Endometrium (tissue), 2 donors: Measurements from ENCODE around the gene RPN2.

Experiments
- FAIRE-seq: peaks from 2 replicates; lab custom pipeline; 2012; peaks lifted over from hg19 to GRCh38; lab: Jason Lieb, UNC
- donor health status: control.
- donor health status: control.

Gene RPN2

DNA sequence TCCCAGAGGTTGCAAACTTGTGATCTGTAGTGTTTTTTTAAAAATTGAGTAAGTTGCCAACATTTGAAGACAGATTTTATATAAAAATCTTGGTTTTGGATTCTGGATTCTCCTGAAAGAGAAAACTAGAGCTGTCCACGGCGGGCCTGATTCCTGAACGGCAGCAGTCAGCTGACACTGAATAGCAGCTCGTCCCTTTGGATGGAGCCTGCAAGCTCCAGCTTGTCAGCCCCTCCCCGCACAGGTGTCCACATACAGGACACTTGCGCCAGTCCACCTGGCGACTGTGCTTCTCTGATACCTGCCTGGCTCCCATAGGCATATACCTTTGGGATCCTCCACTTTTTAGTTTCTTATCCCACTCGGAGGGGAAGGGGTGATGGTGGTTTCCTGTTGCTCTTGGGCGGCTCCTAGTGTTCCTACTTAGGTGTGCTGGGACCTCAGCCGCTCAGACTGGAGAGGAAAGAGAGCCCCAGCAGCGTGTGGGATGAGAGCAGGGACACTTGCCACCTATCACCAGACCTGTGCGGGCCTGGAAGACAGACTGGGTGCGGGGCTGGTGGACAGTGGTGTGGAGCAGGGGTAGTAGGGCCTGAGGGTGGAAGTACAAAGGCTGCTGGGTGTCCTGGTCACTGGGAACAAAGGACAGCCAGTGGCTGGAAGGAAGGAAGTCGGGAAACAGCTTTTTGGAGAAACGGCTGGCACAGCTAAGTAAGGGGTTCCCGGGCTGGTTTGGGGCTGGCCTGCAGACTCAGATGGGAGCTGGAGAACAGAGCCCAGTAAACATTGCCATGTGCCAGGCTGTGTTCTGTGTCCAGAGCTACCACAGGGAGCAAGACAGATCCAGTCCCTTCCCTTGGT, 64.2 kb downstream of the RPN2 start:
- no peak for FAIRE-seq

DNA sequence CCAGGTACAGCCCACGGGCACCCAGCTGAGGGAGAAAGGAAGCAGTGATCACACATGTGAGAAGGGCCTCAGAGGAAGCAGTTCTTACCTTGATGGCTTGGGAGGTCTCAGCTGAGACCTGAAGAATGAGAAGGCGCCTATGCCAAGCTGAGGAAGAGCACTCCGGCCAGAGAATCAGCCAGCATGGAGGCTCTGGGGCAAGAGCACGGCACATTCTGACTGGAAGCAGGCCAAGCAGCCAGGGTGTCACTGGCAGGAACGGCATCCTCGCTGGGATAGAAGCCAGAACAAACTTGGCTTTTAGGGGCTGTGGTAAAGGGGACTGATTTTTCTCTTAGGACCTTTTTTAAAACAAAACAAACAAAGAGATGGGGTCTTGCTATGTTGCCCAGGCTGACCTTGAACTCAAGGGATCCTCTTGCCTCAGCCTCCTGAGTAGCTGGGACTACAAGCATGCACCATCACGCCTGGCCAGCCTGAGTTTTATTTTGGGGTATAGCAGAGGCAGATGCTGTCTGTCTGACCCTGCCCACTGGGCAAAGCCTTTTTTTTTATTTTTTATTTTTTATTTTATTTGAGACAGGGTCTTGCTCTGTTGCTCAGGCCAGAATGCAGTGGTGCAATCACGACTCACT, 64.9 kb downstream of the RPN2 start:
- FAIRE-seq = no peak

- FAIRE-seq = no peak
Observed at GRCh38 chr20:37244572-37244957, 65.4 kb downstream of the RPN2 start.

GRCh38 chr20:37245216-37246150, 66.4 kb downstream of the RPN2 start:
- FAIRE-seq = no peak

DNA sequence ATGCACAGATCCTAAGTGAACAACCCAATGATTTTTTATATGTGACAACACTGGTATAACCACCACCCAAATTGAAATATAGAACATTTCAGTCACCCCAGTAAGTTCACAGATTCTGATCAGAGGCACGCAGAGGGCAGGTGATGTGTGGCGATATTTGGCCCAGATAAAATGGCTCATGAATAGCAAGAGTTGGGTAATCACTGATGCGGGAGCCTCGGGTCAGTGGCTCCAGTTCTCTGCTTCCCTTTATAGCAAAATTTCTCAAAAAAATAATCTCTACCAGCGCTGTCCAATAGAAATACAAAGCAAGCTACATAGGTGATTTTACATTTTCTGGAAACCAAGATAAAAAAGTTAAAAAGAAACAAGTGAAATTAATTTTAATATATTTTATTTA, 67.6 kb downstream of the RPN2 start:
- FAIRE-seq = no peak

DNA sequence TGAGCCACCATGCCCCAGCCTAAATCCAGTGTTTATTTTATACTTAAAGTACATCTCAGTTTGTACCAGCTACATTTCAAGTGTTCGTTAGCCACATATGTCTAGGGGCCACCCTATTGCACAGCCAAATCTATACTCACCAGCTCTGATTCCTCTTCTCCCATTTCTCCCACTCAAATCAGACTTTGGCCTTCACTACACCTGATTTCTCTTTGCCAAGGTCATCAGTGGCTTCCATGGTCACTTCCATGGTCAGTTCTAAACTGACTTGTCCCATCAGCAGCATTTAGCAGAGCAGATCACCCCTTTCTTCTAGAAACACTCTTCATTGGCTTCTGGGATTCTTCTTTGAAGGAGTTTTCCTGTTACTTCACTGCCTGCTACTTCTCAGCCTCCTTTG, 68.4 kb downstream of the RPN2 start:
- FAIRE-seq = no peak

DNA sequence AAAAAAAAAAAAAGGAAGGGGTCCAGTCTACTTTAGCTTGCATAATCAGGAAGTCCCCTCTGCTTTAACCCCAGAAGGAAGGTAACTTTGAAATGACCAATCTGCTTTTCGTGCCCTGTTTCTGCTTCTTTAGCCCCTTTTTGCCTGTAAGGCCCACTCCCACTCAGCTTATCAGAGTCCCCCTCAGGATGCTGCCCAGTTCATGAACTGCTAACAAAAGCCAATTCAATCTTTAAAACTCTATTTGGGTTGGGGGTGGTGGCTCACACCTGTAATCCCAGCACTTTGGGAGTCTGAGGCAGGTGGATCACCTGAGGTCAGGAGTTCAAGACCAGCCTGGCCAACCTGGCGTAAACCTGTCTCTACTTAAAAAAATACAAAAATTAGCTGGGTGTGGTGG, 70.2 kb downstream of the RPN2 start:
- FAIRE-seq = no peak

GRCh38 chr20:37251825-37252477, 72.8 kb downstream of the RPN2 start:
- no peak for FAIRE-seq

GRCh38 chr20:37253087-37253486, 74.0 kb downstream of the RPN2 start:
- FAIRE-seq = no peak

DNA sequence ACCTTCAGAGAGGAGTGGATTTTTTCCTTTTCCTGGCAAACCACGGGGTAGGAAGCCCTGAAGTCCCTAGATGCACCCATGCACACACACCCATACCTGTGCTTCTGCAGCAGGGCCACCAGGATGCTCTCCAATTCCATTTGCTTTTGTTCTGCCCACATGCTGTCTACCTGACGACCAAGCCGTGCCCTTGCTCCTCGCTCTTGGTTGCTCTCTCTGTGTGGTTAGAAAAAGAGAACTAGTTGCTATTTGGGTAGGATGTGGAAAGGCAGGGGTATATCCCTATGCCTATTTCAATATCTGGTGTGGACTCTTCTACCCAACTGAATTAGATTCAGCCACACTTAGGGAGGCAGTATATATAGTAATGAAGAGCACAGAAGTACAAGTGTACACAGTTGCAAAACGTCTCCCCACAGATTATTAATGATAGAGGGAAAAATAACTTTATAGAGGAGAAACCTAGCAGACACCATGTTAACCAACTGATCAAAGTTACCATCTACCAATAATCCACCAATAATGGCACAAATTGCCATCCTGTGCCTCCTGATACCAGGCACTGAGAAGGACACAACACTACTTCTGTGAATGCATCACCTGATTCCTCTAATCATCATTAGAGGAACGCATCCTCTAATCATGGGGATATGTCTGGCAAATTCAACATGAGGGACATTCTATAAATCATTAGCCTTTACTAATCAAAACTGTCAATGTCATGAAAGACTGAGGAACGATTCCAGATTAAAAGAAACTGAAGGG, 75.2 kb downstream of the RPN2 start:
- FAIRE-seq = no peak

- FAIRE-seq = no peak
Observed at GRCh38 chr20:37256286-37256685, 77.2 kb downstream of the RPN2 start.

DNA sequence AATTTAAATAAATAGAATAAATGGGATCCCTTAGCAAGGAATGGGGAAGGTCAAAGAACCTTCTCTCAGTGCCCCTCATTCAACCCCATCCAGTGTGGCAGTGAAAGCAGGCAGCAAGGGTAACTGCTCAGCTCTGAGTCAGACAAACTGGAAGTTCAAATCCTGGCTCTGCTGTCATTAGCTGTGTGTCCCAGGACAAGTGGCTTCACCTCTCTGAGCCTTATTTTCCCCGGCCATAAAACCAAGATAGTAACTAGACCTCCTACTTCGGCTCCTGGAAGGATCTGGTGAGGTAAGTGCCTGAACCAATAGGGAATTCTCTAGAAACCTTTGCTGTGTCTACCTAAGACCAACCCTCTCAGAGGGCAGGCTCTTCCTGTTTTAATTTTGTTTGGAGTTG, 78.4 kb downstream of the RPN2 start:
- no peak for FAIRE-seq

GRCh38 chr20:37257988-37258387, 78.9 kb downstream of the RPN2 start:
- no peak for FAIRE-seq

GRCh38 chr20:37259031-37259430, 79.9 kb downstream of the RPN2 start:
- no peak for FAIRE-seq

- no peak for FAIRE-seq
Observed at GRCh38 chr20:37259865-37260264, 80.7 kb downstream of the RPN2 start.

- FAIRE-seq = no peak
Observed at GRCh38 chr20:37260923-37261322, 81.8 kb downstream of the RPN2 start.

DNA sequence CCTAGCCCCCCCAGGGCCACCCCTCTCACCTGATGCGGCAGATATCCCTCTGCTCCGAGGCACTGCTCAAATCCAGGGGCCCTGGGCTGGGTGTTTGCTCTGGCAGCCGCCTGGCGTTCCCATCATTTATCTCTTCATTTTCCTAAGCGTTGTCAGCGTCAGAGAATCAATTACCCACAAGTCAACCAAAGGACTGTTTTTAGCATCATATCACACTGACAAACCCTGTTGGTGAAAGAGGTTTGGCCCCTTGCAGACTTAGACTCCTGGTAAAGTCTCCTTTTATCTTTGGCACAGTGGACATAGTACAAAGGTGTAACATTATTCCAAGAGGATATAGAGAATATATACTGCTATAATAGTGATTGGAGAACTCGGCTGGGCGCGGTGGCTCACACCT, 82.6 kb downstream of the RPN2 start, which contains the start of gene GHRH:
Gene GHRH, minus strand, starts transcription at position 101 of the 400 bp plus-strand sequence. CDS start 4,925 bp downstream, outside the sequence.
- FAIRE-seq = no peak

DNA sequence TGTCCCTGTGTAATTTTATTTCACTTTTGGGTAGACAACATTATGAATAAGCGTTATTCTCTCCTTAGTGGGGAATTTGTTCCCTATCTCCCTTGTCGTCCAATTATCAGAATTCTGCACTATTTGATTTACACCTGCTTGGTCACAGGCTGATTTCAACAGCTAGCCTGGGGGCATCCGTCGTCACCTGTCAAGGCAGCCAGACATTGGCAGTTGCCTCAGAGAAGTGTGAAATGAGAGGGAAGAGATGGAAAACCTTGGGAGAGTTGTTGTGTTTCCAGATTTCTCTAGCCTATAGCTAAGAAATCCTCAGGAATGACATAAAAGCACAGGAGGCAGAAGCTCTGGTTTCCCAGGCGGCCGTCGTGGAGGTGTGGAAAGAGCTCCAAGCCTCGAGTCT, 83.4 kb downstream of the RPN2 start:
- FAIRE-seq = no peak

DNA sequence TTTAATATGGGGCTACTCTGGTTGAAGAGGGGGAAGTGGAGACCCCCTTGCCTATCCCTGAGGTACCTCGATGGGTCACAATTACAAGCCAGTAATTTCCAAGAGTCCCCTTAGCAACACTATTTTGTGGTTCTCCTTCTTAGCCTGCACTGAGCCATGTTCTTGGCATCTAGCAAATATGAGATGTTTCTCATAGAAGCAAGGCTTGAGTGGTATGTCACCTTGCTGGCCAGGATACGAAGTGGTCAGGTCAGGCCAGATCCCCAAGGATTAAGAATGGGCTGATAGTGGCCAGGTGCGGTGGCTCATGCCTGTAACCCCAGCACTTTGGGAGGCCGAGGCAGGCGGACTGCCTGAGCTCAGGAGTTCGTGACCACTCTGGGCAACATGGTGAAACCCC, 84.6 kb downstream of the RPN2 start:
- no peak for FAIRE-seq

GRCh38 chr20:37265152-37265551, 86.0 kb downstream of the RPN2 start:
- FAIRE-seq = no peak

DNA sequence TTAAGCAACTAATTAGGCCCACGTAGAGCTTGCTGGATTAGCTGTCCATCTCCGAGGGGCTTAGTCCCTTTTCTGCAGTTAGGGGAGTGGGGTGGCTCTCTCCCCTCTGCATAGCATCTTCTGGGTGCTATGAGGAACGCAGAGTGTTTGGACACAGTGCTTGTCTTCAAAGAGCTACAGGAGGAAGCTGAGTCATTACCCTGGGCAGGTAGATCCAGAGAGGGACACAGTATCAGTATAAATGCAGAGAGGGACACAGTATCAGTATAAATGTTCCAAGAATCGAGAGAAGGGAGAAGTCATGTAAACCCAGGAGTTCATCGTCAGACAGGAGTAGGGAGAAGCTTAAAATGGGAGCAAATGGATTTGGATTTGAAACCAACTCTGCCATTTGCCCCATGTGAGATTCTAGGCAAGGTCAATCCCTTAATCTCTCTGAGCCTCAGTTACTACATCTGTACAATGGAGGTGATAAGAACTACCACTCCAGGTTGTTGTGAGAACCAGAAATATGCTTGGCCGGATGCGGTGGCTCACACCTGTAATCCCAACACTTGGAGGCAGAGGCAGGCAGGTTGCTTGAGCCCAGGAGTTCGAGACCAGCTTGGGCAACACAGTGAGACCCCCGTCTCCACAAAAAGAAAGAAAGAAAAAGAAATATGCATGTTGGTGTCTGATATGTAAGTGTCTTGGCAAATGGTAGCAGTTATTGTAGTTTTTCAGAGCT, 88.0 kb downstream of the RPN2 start:
- no peak for FAIRE-seq
